ENCODE data around the gene OR51B2.
"Not testable (repeated sequence)": the region's sequence is repeated elsewhere in the genome, so short reads cannot be mapped to it uniquely, and the experiment has no call there.

The OR51B2 gene, protein sequence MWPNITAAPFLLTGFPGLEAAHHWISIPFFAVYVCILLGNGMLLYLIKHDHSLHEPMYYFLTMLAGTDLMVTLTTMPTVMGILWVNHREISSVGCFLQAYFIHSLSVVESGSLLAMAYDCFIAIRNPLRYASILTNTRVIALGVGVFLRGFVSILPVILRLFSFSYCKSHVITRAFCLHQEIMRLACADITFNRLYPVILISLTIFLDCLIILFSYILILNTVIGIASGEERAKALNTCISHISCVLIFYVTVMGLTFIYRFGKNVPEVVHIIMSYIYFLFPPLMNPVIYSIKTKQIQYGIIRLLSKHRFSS

GRCh38 chr11:5324197-5324596 lies at the start of gene OR51B2:
Gene OR51B2, minus strand, starts transcription at chr11:5324297. Its CDS starts 0 bp downstream, at chr11:5324297.
- no peak for DNase-seq (ENCODE audit: low read depth in 2 of 2)

DNA sequence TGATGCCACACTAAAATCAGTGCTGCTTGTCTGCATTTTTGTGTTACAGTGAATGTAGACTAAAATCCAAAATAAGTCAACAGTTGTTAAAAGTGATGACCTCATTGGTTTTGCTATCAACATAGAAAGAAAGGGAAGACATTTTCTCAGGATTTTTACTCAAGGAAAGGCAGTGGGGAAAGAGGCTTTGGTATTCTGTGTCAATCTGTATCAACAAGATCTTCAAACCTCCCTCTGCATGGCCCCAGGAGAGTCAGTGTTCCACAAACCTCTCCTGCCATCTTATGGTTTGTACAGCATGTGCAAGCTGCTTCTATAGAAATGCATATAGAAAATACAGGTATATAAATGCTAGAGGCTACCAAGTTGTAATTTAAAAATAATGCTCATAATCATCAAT lies 45.7 kb upstream of the OR51B2 start:
- no peak for DNase-seq (ENCODE audit: low read depth in 2 of 2)

GRCh38 chr11:5368502-5369043 lies 44.5 kb upstream of the OR51B2 start:
- DNase-seq (ENCODE audit: low read depth in 2 of 2), result no peak

DNA sequence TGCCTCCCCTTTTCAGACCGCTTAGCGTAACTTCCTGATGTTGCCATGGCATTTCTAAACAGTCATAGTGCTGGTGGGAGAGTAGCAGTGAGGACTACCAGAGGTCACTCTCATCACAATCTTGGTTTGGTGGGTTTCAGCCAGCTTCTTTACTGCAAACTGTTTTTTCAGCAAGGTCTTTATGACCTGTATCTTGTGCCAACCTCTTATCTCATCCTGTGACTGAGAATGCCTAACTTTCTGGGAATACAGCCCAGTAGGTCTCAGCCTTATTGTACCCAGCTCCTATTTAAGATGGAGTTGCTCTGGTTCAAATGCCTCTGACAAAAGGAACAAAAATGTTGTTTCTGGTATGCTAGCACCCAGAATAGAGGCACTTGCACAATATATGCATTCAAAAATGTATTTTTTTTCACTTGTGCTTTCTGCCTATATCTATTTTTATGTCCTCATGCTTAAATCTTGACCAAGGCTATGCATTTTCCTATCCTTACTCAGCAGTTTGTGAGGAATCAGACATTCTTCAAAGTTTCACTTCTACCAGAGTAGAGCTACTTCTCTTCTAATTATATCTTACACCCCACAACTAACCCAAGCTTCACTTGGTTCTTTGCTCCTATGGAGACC lies 43.5 kb upstream of the OR51B2 start:
- DNase-seq (ENCODE audit: low read depth in 2 of 2), result no peak

DNA sequence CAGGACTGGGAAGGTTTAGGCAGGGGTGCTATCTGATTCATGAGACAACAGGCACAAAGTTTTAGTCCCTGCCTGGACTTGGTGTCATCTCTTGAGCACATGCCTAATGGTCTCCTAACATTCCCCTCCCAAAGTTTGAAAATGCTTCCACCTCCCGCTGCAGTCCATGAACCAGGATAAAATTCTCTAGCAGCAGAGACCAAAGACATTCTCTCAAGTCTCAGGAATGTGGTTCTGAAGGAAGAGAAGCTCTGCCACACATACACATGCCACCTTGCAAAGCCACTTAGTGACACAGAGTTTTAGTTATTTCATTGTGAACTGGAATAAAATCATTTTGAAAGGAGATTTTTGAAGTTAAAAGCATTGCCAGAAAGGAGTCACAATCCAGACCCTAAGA lies 42.8 kb upstream of the OR51B2 start:
- DNase-seq (ENCODE audit: low read depth in 2 of 2), result no peak

DNA sequence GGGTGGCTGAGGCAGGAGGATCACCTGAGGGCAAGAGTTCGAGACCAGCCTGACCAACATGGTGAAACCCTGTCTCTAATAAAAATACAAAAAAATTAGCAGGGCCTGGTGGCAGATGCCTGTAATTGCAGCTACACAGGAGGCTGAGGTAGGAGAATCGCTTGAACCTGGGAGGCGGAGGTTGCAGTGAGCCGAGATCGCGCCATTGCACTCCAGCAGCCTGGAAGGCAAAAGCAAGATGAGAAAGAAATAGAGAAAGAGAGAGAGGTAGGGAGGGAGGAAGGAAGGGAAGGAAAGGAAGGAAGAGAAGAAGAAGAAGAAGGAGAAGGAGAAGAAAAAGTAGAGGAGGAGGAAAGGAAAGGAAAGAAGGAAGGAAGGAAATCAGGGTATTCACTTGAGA lies 42.3 kb upstream of the OR51B2 start:
- not testable (repeated sequence) for DNase-seq (ENCODE audit: low read depth in 2 of 2)

DNA sequence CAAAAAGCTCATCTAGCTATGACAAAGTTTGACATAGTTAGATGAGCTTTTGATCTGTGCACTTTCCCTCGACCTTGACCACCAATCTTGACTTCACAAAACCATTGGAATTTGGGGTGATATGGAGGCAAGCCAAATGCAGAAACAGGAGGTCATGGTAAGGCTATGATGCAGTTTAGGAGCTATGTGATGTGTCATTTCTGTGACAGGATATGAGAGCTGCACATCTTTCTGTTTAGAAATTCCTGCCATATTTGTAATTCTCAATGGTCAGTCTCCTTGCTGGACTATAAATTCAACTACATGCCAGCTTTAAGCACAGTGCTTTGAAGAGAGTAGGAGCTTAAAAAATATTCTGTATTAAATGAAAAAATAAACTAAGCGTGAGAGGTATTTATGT lies 40.1 kb upstream of the OR51B2 start:
- no peak for DNase-seq (ENCODE audit: low read depth in 2 of 2)

GRCh38 chr11:5363679-5364078 lies 39.6 kb upstream of the OR51B2 start:
- no peak for DNase-seq (ENCODE audit: low read depth in 2 of 2)

DNA sequence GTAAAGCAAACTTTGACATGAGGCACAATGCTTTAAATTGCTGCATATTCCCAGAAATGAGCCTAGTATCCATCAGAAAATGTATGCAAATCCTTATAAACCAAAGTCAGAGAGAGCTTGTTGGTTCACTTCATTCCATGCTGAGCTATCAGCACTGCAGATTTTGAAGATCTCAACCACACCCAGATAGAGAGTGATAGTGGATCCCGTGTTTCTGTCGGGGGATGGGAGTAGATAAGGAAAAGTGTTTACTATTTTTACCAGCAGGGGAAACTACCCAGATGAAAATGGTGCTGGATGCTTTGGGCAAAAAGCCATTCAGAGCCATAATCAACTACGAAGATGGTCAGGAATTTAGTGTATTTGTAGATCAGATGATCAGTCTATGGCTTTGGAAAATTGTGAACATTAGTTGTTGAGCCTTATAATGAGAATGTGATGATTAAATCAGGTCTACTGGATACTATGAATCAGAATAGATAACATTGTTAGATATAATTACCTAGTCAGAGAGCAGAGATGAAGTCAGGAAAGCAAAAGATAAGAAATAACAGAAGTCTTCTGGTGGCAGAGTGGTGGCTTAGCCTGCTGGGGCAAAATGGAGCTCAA lies 38.0 kb upstream of the OR51B2 start:
- no peak for DNase-seq (ENCODE audit: low read depth in 2 of 2)

GRCh38 chr11:5356031-5356430 lies 31.9 kb upstream of the OR51B2 start:
- not testable (repeated sequence) for DNase-seq (ENCODE audit: low read depth in 2 of 2)

DNA sequence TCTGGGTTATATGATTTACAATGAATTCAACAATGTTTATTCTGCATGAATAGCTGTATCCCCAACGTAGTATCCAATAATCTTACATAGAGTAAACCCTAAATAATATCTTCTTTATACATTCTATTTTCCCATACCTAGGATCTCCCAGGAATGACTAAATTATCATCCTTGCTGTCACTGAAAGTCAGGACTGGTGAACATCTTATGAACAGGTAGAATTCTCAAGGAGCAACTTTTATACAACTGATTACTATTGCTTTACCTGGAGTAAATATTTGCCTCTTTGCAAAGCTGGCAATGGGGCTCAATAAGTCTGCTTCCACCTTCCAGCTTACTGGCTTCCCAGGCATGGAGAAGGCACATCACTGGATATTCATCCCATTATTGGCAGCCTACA lies 27.1 kb upstream of the OR51B2 start, which contains the start of gene OR51B6:
TSS of gene OR51B6 (plus strand) at position 301 of the 400 bp plus-strand sequence. CDS start at position 301, 0 bp downstream.
- DNase-seq (ENCODE audit: low read depth in 2 of 2), result no peak

GRCh38 chr11:5349550-5349949 lies 25.5 kb upstream of the OR51B2 start:
- no peak for DNase-seq (ENCODE audit: low read depth in 2 of 2)

- DNase-seq (ENCODE audit: low read depth in 2 of 2), result no peak
These were observed 24.6 kb upstream of the OR51B2 start for GRCh38 chr11:5348551-5349194.

- DNase-seq (ENCODE audit: low read depth in 2 of 2), result no peak
These were observed 21.7 kb upstream of the OR51B2 start for GRCh38 chr11:5345831-5346230.

- no peak for DNase-seq (ENCODE audit: low read depth in 2 of 2)
These were observed 19.6 kb upstream of the OR51B2 start, which contains the start of gene OR51B5 for GRCh38 chr11:5343474-5344335. Gene OR51B5, minus strand, starts transcription at chr11:5343524. Its CDS starts 0 bp downstream, at chr11:5343524.

DNA sequence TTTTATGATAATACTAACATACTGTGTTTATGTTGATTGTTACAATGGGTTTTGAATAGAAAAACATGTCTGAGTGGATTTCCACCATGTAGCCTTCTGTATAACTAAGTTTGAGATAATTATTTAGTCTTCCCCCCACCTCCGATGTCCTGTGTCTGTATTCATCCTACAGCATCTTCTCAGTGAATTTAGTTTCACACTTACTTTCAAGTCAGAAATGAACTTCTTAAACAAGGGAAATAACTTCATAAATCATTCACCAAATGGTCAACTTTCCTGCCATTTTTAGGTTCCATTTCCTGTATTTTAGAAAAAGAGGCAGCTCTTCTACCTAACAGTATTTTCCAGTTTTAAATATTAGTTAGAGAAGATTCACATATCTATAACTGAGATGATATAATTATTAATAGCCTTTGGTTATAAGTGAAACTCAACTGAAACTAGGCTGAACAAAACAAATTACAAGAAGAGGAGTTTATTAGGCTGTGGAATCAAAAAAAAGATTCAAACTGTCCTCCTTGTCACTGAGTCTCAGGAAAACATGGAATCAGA lies 15.8 kb upstream of the OR51B2 start:
- DNase-seq (ENCODE audit: low read depth in 2 of 2), result no peak

DNA sequence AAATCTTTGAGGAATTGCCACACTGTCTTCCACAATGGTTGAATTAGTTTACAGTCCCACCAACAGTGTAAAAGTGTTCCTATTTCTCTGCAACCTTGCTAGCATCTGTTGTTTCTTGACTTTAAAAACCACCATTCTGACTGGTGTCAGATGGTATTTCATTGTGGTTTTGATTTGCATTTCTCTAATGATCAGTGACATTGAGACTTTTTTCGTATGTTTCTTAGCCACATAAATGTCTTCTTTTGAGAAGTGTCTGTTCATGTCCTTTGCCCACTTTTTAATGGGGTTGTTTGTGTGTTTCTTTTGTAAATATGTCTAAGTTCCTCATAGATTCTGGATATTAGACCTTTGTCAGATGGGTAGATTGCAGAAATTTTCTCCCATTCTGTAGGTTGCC lies 13.2 kb upstream of the OR51B2 start:
- not testable (repeated sequence) for DNase-seq (ENCODE audit: low read depth in 2 of 2)

- no peak for DNase-seq (ENCODE audit: low read depth in 2 of 2)
These were observed 12.2 kb upstream of the OR51B2 start for GRCh38 chr11:5336331-5336730.

- no peak for DNase-seq (ENCODE audit: low read depth in 2 of 2)
These were observed 11.1 kb upstream of the OR51B2 start for GRCh38 chr11:5335170-5335569.

DNA sequence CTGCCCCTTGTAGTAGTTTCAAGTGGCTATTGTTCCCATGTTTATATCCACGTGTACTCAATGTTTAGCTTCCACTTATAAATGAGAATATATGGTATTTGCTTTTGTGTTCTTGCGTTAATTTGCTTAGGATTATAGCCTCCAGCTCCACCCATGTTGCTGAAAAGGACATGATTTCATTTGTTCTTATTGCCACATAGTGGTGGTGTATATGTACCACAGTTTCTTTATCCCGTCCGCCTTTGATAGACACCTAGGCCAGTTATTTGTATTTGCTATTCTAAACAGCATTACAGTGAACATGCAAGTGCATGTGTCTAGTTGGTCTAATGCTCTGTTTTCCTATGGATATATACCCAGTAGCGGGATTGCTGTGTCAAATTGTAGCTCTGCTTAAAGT lies 6.8 kb downstream of the OR51B2 start:
- DNase-seq (ENCODE audit: low read depth in 2 of 2), result no peak

Data from stimulated activated CD8-positive, alpha-beta memory T cell treated with anti-CD3 and anti-CD28 coated beads, Interleukin-15, amount 100 ng/mL, for 48 hours (primary cell).